Body of pancreas (tissue), 4 donors: ENCODE data around the gene HMGN5.

ENCODE experiments used
- CTCF ChIP-seq, 7 experiments: fragments of 450-650 bp in 4 of 7; fragments of 200-600 bp in 3 of 7; sonication (generic) in 3 of 7; IDR thresholded peaks; one replicate each; pipeline ENCODE4 v1.5.1; 2016 to 2019; ENCODE audit warnings: antibody characterized with exemption in 7 of 7
- POLR2A ChIP-seq, 3 donors: fragments of 450-650 bp; IDR thresholded peaks; one replicate each; pipeline ENCODE4 v1.6.1; 2016; ENCODE audit warnings: antibody characterized with exemption in 3 of 3, mild to moderate bottlenecking in 2 of 3

GRCh38 chrX:81202456-81202819 is 725 bp upstream of the HMGN5 start:
- TF ChIP-seq CTCF (IDR thresholded peaks at IDR 0.05) (no peak), POLR2A (IDR thresholded peaks at IDR 0.05) (no peak)
